Dermis microvascular lymphatic vessel endothelial cell (primary cell): ENCODE results near the gene EDEM1. TPM values are rescaled to one million over a fixed set of nuclear protein-coding genes. Genes with fewer than 3 reads are reported as not detected.
"Not testable (repeated sequence)": the region's sequence is repeated elsewhere in the genome, so short reads cannot be mapped to it uniquely, and the experiment has no call there.

Experiments used
- DNase-seq, 2 donors: peaks; one replicate each; pipeline versions ENCODE4 v3.0.0 to v3.0.0-alpha.2; 2010; ENCODE audit warnings: low read depth in 2 of 2
- total RNA-seq: library from RNA; depleted of rRNA; stranded (reverse); fragments of >200 nt; gene quantifications from 2 replicates; pipeline ENCODE4 v1.2.1, GENCODE V29; 2014

Gene EDEM1
- total RNA-seq, 1 donor from 2014 or later = 14.5 TPM

GRCh38 chr3:5231487-5231886, 44.0 kb downstream of the EDEM1 start:
- DNase-seq = no peak

DNA sequence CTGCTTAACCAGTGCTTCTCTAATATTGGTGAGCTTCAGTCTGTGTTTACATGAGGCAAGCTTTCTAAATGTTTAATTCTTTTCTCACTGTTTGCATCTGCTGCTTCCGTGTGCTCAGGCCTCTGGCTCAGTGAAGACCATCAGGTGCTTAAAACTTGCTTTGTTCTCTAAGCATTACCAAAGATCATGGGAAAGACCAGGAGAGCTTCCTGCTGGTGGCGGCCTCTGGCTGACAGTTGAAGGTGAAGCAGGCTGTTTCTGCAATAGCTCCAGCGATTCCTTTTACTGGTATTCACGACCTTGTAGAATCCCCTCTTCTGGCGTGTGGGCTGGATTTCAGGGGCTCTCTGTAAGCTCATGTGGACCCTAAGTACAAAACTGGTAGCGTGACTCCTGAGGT, 45.1 kb downstream of the EDEM1 start:
- no peak for DNase-seq

DNA sequence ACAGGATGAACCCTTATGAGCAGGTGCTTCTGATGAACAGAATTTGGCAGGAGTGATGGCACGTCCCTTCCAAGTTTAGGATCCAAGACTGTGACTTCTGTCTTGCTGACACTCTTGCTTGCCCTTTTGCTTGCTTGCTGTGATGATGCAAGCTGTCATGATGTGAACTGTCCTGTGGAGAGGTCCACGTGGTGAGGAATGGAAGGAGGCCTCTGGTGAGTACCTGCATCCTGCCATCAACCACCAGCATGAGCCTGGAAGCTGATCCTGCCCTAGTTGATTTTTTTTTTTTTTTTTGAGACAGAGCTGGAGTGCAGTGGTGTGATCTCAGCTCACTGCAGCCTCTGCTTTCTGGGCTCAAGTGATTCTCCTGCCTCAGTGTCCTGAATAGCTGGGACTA, 45.5 kb downstream of the EDEM1 start:
- no peak for DNase-seq

DNA sequence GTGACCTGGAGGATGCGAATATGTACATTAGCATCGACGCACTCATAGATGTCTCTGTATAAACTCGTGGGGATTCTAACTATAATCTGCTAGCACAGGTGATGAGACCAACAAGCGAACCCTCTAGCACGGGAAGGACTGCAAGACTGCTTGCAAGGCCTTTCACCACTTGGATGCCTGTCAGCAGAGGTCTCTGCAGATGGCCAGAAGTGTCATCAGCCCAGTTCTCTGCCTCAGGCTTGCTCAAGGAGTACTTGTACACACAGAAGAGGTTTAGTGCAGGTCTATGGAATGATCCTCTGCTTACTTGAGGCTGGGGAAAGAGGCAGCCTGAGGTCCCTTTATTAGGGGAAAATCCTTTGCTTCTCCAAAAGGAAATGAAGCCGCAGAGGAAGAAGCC, 48.1 kb downstream of the EDEM1 start:
- DNase-seq = no peak

- no peak for DNase-seq
These were observed 51.0 kb downstream of the EDEM1 start for GRCh38 chr3:5238545-5238944.

DNA sequence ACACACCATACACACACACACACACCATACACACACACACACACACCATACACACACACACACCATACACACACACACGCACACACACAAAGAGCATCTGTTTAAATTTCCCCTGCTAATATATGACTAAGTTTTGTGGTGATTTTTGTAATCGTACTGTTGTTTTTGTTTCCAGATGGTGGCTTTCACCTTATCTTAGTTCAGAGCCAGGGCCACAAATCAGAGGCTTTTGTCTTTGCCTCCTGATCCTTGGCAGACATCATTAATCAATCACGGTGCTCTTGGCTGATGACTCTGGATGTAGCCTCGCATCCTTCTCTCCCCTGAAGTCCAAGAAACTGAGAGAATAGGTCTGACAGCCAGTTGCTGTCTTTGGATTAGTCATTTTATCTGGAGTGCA, 52.1 kb downstream of the EDEM1 start:
- DNase-seq = no peak

DNA sequence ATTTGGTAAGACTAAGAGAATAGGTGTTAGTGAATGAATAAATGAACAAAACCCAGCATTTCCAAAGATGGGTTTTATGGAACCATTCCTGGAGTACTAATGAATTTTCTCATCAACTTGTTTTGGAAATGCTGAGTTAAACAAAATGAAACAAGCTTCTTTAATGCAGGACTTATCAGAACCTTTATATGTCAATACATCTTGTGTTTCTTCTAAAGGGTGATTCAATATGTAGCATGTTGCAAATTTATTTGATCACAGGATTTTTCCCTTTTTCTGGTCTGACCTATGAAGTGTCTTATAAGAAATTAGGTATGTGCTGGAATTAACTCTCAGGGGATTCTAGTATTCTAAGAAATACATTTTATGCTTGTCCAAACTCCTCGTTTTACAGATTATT, 53.2 kb downstream of the EDEM1 start:
- no peak for DNase-seq

- DNase-seq = not testable (repeated sequence)
These were observed 55.3 kb downstream of the EDEM1 start for GRCh38 chr3:5242785-5243184.

- DNase-seq = no peak
These were observed 58.4 kb downstream of the EDEM1 start for GRCh38 chr3:5245927-5246326.

GRCh38 chr3:5248822-5249221, 61.3 kb downstream of the EDEM1 start:
- no peak for DNase-seq

DNA sequence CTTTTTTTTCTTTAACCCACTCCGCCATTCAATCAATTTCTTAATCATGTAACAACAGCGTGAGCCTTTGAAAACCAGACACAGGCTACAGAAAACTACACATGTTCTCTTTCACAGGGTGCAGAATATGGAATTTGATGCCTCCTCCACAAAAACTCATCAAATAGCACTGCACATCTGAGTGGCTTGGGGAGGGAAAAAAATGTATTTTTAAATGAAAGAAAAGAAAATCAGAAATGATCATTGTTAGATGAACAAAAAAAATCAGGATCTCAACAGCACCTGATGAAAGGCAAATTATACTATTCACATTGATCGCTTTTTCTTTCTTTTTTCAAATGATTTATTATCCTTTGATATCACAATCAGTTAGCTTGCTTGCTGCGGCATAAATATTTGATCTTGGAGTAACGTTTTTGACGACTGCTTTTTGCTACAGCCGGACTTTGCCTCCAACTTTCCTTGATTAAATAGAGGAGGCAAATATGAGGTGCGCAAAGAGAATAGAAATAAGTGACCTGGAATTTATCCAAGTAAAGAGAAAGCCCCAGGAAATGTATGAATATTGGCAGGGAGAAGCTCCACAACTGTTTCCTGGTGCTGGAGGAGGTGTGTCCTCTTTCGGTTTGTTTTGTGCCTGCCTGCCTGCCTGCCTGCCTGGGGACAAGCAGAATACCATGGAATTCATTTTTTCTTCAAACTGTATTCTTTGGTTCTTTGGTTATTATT, 63.1 kb downstream of the EDEM1 start:
- DNase-seq = peak; percentile 11 to 22

GRCh38 chr3:5251196-5251583, 63.7 kb downstream of the EDEM1 start:
- no peak for DNase-seq

DNA sequence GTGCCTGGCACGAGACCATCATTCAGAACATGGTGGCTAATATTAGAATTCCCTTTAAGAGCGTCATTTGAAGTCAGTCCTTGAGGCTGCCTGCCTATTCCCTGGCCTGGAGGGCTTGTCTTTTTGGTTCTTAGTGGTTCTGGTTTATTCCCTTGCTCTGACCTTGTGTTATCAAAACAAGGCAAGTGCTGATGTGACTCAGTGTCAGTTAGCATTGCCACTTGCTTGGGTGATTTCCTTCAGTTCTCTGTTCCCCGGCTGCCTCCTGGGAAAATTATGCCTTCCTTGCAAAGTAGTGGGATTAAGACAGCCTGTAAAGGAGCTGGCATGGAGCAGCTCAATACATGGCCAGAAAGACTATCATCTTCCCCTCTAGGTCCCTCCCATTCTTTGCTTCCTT, 64.6 kb downstream of the EDEM1 start:
- DNase-seq = no peak

- no peak for DNase-seq
These were observed 67.0 kb downstream of the EDEM1 start for GRCh38 chr3:5254281-5255048.

- no peak for DNase-seq
These were observed 68.2 kb downstream of the EDEM1 start for GRCh38 chr3:5255404-5256344.

GRCh38 chr3:5258526-5258925, 71.0 kb downstream of the EDEM1 start:
- no peak for DNase-seq

GRCh38 chr3:5260992-5261501, 73.5 kb downstream of the EDEM1 start:
- no peak for DNase-seq

DNA sequence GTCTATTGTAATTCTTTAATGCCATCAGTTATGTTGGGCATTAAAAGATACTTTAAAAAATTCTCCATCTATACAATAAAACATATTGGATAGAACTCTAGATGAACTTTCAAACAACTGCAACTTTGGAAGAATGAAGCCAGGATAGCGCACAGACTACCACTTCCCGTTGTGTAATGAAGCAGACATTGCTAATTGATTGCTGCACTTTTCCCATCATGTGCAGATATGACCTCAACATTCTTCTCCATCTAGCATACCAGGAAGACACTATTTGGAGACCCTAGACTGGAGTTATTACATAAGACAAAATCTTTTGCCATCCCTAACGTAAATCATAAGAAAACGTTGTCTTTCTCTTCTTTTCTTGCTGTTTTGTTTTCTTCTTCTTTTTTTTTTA, 75.0 kb downstream of the EDEM1 start:
- no peak for DNase-seq

GRCh38 chr3:5264093-5264600, 76.6 kb downstream of the EDEM1 start:
- no peak for DNase-seq

GRCh38 chr3:5264896-5265770, 77.6 kb downstream of the EDEM1 start:
- no peak for DNase-seq

GRCh38 chr3:5267252-5267651, 79.7 kb downstream of the EDEM1 start:
- no peak for DNase-seq
